HEK293 (cell line): ENCODE data around the gene TSNAX.

Experiments
- BCL11B ChIP-seq: fragments of 450-650 bp; formaldehyde crosslinking; IDR thresholded peaks from 2 replicates; pipeline ENCODE4 v1.5.1; 2016; ENCODE audit warnings: low read depth, missing biosample characterization, missing genetic modification characterization
- HOXA7 ChIP-seq: sonication (generic); formaldehyde crosslinking; IDR thresholded peaks from 2 replicates; pipeline ENCODE4 v1.8.1; 2022; ENCODE audit warnings: missing genetic modification reagents, borderline replicate concordance
- KLF8 ChIP-seq: fragments of 450-650 bp; formaldehyde crosslinking; IDR thresholded peaks from 2 replicates; pipeline ENCODE4 v1.5.1; 2016; ENCODE audit warnings: missing biosample characterization, missing genetic modification characterization
- MEIS1 ChIP-seq: sonication (generic); formaldehyde crosslinking; IDR thresholded peaks from 2 replicates; pipeline ENCODE4 v1.8.1; 2022; ENCODE audit warnings: missing genetic modification reagents, mild to moderate bottlenecking, borderline replicate concordance
- MYNN ChIP-seq: fragments of 450-650 bp; formaldehyde crosslinking; IDR thresholded peaks from 2 replicates; pipeline ENCODE4 v1.5.1; 2016; ENCODE audit warnings: missing biosample characterization, missing genetic modification characterization, borderline replicate concordance
- OVOL3 ChIP-seq: fragments of 450-650 bp; formaldehyde crosslinking; IDR thresholded peaks from 2 replicates; pipeline ENCODE4 v1.5.1; 2016; ENCODE audit warnings: missing biosample characterization, missing genetic modification characterization
- PRDM2 ChIP-seq: fragments of 450-650 bp; formaldehyde crosslinking; IDR thresholded peaks from 2 replicates; pipeline ENCODE4 v1.5.1; 2016; ENCODE audit warnings: missing biosample characterization, missing genetic modification characterization, borderline replicate concordance
- PRDM6 ChIP-seq: fragments of 450-650 bp; formaldehyde crosslinking; IDR thresholded peaks from 2 replicates; pipeline ENCODE4 v1.5.1; 2017; ENCODE audit warnings: missing biosample characterization, missing genetic modification characterization
- ZBTB1 ChIP-seq: fragments of 450-650 bp; formaldehyde crosslinking; IDR thresholded peaks from 2 replicates; pipeline ENCODE4 v1.5.1; 2016; ENCODE audit warnings: missing biosample characterization, missing genetic modification characterization
- ZNF114 ChIP-seq: fragments of 450-650 bp; formaldehyde crosslinking; IDR thresholded peaks from 2 replicates; pipeline ENCODE4 v1.5.0; 2017; ENCODE audit warnings: missing biosample characterization, missing genetic modification characterization
- ZNF121 ChIP-seq: fragments of 450-650 bp; formaldehyde crosslinking; IDR thresholded peaks from 2 replicates; pipeline ENCODE4 v1.5.1; 2016; ENCODE audit warnings: missing biosample characterization, missing genetic modification characterization
- ZNF146 ChIP-seq: fragments of 450-650 bp; formaldehyde crosslinking; IDR thresholded peaks from 2 replicates; pipeline ENCODE4 v1.5.1; 2016; ENCODE audit warnings: missing biosample characterization, missing genetic modification characterization
- ZNF2 ChIP-seq: fragments of 450-650 bp; formaldehyde crosslinking; IDR thresholded peaks from 2 replicates; pipeline ENCODE4 v1.5.1; 2016; ENCODE audit warnings: missing biosample characterization, missing genetic modification characterization
- ZNF239 ChIP-seq: fragments of 450-650 bp; formaldehyde crosslinking; IDR thresholded peaks from 2 replicates; pipeline ENCODE4 v1.5.1; 2016; ENCODE audit warnings: missing biosample characterization, missing genetic modification characterization
- ZNF248 ChIP-seq: fragments of 450-650 bp; formaldehyde crosslinking; IDR thresholded peaks from 2 replicates; pipeline ENCODE4 v1.5.1; 2017; ENCODE audit warnings: missing biosample characterization, missing genetic modification characterization
- ZNF354C ChIP-seq: fragments of 450-650 bp; formaldehyde crosslinking; IDR thresholded peaks from 2 replicates; pipeline ENCODE4 v1.5.1; 2016; ENCODE audit warnings: missing biosample characterization, missing genetic modification characterization, low read depth, borderline replicate concordance
- ZNF398 ChIP-seq: fragments of 450-650 bp; formaldehyde crosslinking; IDR thresholded peaks from 2 replicates; pipeline ENCODE4 v1.5.1; 2017; ENCODE audit warnings: missing biosample characterization, missing genetic modification characterization
- ZNF423 ChIP-seq: fragments of 450-650 bp; formaldehyde crosslinking; IDR thresholded peaks from 2 replicates; pipeline ENCODE4 v1.5.1; 2016; ENCODE audit warnings: missing biosample characterization, missing genetic modification characterization
- ZNF48 ChIP-seq: fragments of 450-650 bp; formaldehyde crosslinking; IDR thresholded peaks from 2 replicates; pipeline ENCODE4 v1.5.1; 2016; ENCODE audit warnings: missing biosample characterization, missing genetic modification characterization
- ZNF530 ChIP-seq: fragments of 450-650 bp; formaldehyde crosslinking; IDR thresholded peaks from 2 replicates; pipeline ENCODE4 v1.5.1; 2016; ENCODE audit warnings: low read depth, missing biosample characterization, missing genetic modification characterization
- ZNF544 ChIP-seq: fragments of 450-650 bp; formaldehyde crosslinking; IDR thresholded peaks from 2 replicates; pipeline ENCODE4 v1.5.0; 2017; ENCODE audit warnings: missing biosample characterization, missing genetic modification characterization
- ZNF580 ChIP-seq: fragments of 450-650 bp; formaldehyde crosslinking; IDR thresholded peaks from 2 replicates; pipeline ENCODE4 v1.5.1; 2016; ENCODE audit warnings: missing biosample characterization, missing genetic modification characterization
- ZNF596 ChIP-seq: fragments of 450-650 bp; IDR thresholded peaks from 2 replicates; pipeline ENCODE4 v1.5.0; 2018; ENCODE audit warnings: missing biosample characterization, mild to moderate bottlenecking, missing genetic modification characterization, moderate library complexity
- ZNF645 ChIP-seq: fragments of 450-650 bp; formaldehyde crosslinking; IDR thresholded peaks from 2 replicates; pipeline ENCODE4; 2016; ENCODE audit warnings: missing biosample characterization, missing genetic modification characterization
- ZNF670 ChIP-seq: fragments of 450-650 bp; formaldehyde crosslinking; IDR thresholded peaks from 2 replicates; pipeline ENCODE4 v1.5.1; 2016; ENCODE audit warnings: missing biosample characterization, missing genetic modification characterization, low read depth
- ZNF791 ChIP-seq: fragments of 450-650 bp; formaldehyde crosslinking; IDR thresholded peaks from 2 replicates; pipeline ENCODE4 v1.5.1; 2016; ENCODE audit warnings: missing biosample characterization, missing genetic modification characterization
- ZNF843 ChIP-seq: fragments of 450-650 bp; formaldehyde crosslinking; IDR thresholded peaks from 2 replicates; pipeline ENCODE4 v1.5.1; 2016; ENCODE audit warnings: missing biosample characterization, missing genetic modification characterization
- ZSCAN4 ChIP-seq: fragments of 450-650 bp; formaldehyde crosslinking; IDR thresholded peaks from 2 replicates; pipeline ENCODE4 v1.5.1; 2017; ENCODE audit warnings: missing biosample characterization, missing genetic modification characterization

The TSNAX gene

GRCh38 chr1:231528172-231529029 is at the start of gene TSNAX (continued):
- no peak for TF ChIP-seq ZNF398 (tag by site-specific recombination)
- TF ChIP-seq ZNF48 (tag by site-specific recombination): no peak
- TF ChIP-seq ZNF2 (tag by site-specific recombination): peak; percentile 88
- TF ChIP-seq OVOL3 (tag by site-specific recombination): peak; percentile 57; the same call in 1 of the 2 replicates
- no peak; the same call in 1 of the 2 replicates for TF ChIP-seq ZBTB1 (tag by site-specific recombination)
- TF ChIP-seq ZNF843 (tag by site-specific recombination): peak; percentile 81; the same call in 1 of the 2 replicates
- TF ChIP-seq BCL11B (tag by site-specific recombination): peak; percentile 71; the same call in 1 of the 2 replicates
- TF ChIP-seq ZNF670 (tag by site-specific recombination): no peak
- TF ChIP-seq MYNN (tag by site-specific recombination): no peak
- no peak for TF ChIP-seq PRDM2 (tag by site-specific recombination)
- TF ChIP-seq ZNF530: no peak
- peak; percentile 94 for TF ChIP-seq KLF8
- no peak for TF ChIP-seq ZNF146 (tag by site-specific recombination)
- no peak for TF ChIP-seq ZNF791
- no peak for TF ChIP-seq ZNF544
- no peak for TF ChIP-seq ZNF114 (tag by site-specific recombination)
- TF ChIP-seq ZNF248 (tag by site-specific recombination): no peak
- TF ChIP-seq PRDM6 (tag by site-specific recombination): no peak
- TF ChIP-seq ZNF354C (tag by site-specific recombination): no peak
- no peak for TF ChIP-seq ZNF239 (tag by site-specific recombination)
- TF ChIP-seq ZSCAN4: peak; percentile 19; the same call in 1 of the 2 replicates
- TF ChIP-seq ZNF580 (tag by site-specific recombination): peak; percentile 89
- peak; percentile 72; the same call in 1 of the 2 replicates for TF ChIP-seq ZNF596 (tag by site-specific recombination)
- TF ChIP-seq ZNF423: 0 out of 2 replicates have a peak, but pooled peaks have one; percentile 35
- TF ChIP-seq ZNF121 (tag by site-specific recombination): no peak
- TF ChIP-seq ZNF645 (tag by site-specific recombination): no peak
- no peak for TF ChIP-seq HOXA7 (CRISPR knock-in tag)
- TF ChIP-seq MEIS1 (CRISPR knock-in tag): no peak
